H7 (cell line): ENCODE measurements around the gene MYLIP. TPM values are rescaled to one million over a fixed set of nuclear protein-coding genes. Genes with fewer than 3 reads are reported as not detected.

ENCODE experiments used
- DNase-seq: peaks from one replicate; pipeline ENCODE4 v3.0.0; 2012
- H3K27me3 ChIP-seq: 2 replicates; pipeline ENCODE4 v1.6.0; 2011; ENCODE audit warnings: mild to moderate bottlenecking, low read length; ENCODE audit not compliant: control insufficient read depth, insufficient read depth
- H3K36me3 ChIP-seq: replicated peaks from 2 replicates; pipeline ENCODE4 v1.5.1; 2011; ENCODE audit warnings: low read length; ENCODE audit not compliant: control insufficient read depth, insufficient read depth
- H3K4me3 ChIP-seq: 2 replicates; pipeline ENCODE4 v1.5.1; 2011; ENCODE audit warnings: low read depth, mild to moderate bottlenecking, control low read depth, low read length, moderate library complexity; ENCODE audit not compliant: insufficient read depth
- total RNA-seq: library from RNA; depleted of rRNA; stranded (reverse); fragments of >200 nt; shearing (Covaris generic); gene quantifications from 2 replicates; pipeline ENCODE4 v1.2.3, GENCODE V29; 2014; rRNA removed

MYLIP gene
- 10.6 and 27.9 TPM in 2 replicates for total RNA-seq

GRCh38 chr6:16128759-16129622, at the start of gene MYLIP:
Gene MYLIP (plus strand): TSS chr6:16129086. CDS start chr6:16129323, 237 bp downstream.
- DNase-seq: peak; percentile 99
- Histone ChIP-seq H3K4me3 (peak within 1 kb of the TSS; percentile 85), H3K27me3 (no peaks in the 10 kb centered on the region; the same call in 1 of the 2 replicates), H3K36me3 (peaks cover 1% of the 10 kb centered on the region; the same call in 1 of the 2 replicates)

- no peaks in the 10 kb centered on the region for H3K27me3 ChIP-seq
- no peak overlapping the region for H3K4me3 ChIP-seq
- no peak for DNase-seq
- no peaks in the 10 kb centered on the region for H3K36me3 ChIP-seq
These were observed 49.5 kb upstream of the MYLIP start for GRCh38 chr6:16079354-16079753.

- Histone ChIP-seq H3K27me3 (no peaks in the 10 kb centered on the region), H3K4me3 (no peak overlapping the region), H3K36me3 (no peaks in the 10 kb centered on the region)
- no peak for DNase-seq
These were observed 48.7 kb upstream of the MYLIP start for GRCh38 chr6:16080204-16080603.

GRCh38 chr6:16081326-16081725, 47.6 kb upstream of the MYLIP start:
- no peaks in the 10 kb centered on the region for H3K36me3 ChIP-seq
- H3K4me3 ChIP-seq: no peak overlapping the region
- DNase-seq: no peak
- no peaks in the 10 kb centered on the region for H3K27me3 ChIP-seq

- Histone ChIP-seq H3K36me3 (no peaks in the 10 kb centered on the region), H3K27me3 (no peaks in the 10 kb centered on the region), H3K4me3 (no peak overlapping the region)
- no peak for DNase-seq
These were observed 46.5 kb upstream of the MYLIP start for GRCh38 chr6:16082361-16082760.

GRCh38 chr6:16086965-16087364, 41.9 kb upstream of the MYLIP start:
- no peak for DNase-seq
- H3K4me3 ChIP-seq: no peak overlapping the region
- no peaks in the 10 kb centered on the region for H3K36me3 ChIP-seq
- H3K27me3 ChIP-seq: no peaks in the 10 kb centered on the region

- H3K4me3 ChIP-seq: no peak overlapping the region
- H3K36me3 ChIP-seq: no peaks in the 10 kb centered on the region
- H3K27me3 ChIP-seq: no peaks in the 10 kb centered on the region
- no peak for DNase-seq
These were observed 41.5 kb upstream of the MYLIP start for GRCh38 chr6:16087386-16087785.

- no peak for DNase-seq
These were observed 40.5 kb upstream of the MYLIP start for GRCh38 chr6:16088409-16088808.

GRCh38 chr6:16089232-16090062, 39.4 kb upstream of the MYLIP start:
- Histone ChIP-seq H3K36me3 (no peaks in the 10 kb centered on the region), H3K27me3 (no peaks in the 10 kb centered on the region)
- no peak for DNase-seq

More at GRCh38 chr6:16088409-16088808, 40.5 kb upstream of the MYLIP start:
- H3K36me3 ChIP-seq: no peaks in the 10 kb centered on the region
- H3K27me3 ChIP-seq: no peaks in the 10 kb centered on the region
- H3K4me3 ChIP-seq: no peak overlapping the region

GRCh38 chr6:16090452-16090851, 38.4 kb upstream of the MYLIP start:
- Histone ChIP-seq H3K4me3 (no peak overlapping the region), H3K27me3 (no peaks in the 10 kb centered on the region), H3K36me3 (no peaks in the 10 kb centered on the region)
- no peak for DNase-seq

More at GRCh38 chr6:16089232-16090062, 39.4 kb upstream of the MYLIP start:
- H3K4me3 ChIP-seq: no peak overlapping the region

- DNase-seq: no peak
- Histone ChIP-seq H3K36me3 (no peaks in the 10 kb centered on the region), H3K4me3 (no peak overlapping the region), H3K27me3 (no peaks in the 10 kb centered on the region)
These were observed 38.0 kb upstream of the MYLIP start for GRCh38 chr6:16090920-16091319.

GRCh38 chr6:16092140-16092539, 36.7 kb upstream of the MYLIP start:
- no peak overlapping the region for H3K4me3 ChIP-seq
- DNase-seq: no peak
- no peaks in the 10 kb centered on the region for H3K27me3 ChIP-seq
- H3K36me3 ChIP-seq: no peaks in the 10 kb centered on the region

- DNase-seq: no peak
- Histone ChIP-seq H3K36me3 (no peaks in the 10 kb centered on the region), H3K27me3 (no peaks in the 10 kb centered on the region), H3K4me3 (no peak overlapping the region)
These were observed 35.9 kb upstream of the MYLIP start for GRCh38 chr6:16092990-16093389.

- no peak for DNase-seq
- no peaks in the 10 kb centered on the region for H3K27me3 ChIP-seq
- no peaks in the 10 kb centered on the region for H3K36me3 ChIP-seq
- H3K4me3 ChIP-seq: no peak overlapping the region
These were observed 33.7 kb upstream of the MYLIP start for GRCh38 chr6:16095180-16095579.
